Caco-2 (cell line): ENCODE results near the gene RNF182. TPM values are rescaled to one million over a fixed set of nuclear protein-coding genes. Genes with fewer than 3 reads are reported as not detected.

ENCODE experiments used
- BruUV-seq: library from RNA; stranded (reverse); fragments of 400-500 nt; replicated peaks from 2 replicates; lab custom pipeline; 2021; lab: Mats Ljungman, UMichigan
- CTCF ChIA-PET: fragments of 300-600 bp; sonication (Branson Sonifier 250); formaldehyde crosslinking; loops from one replicate; lab custom pipeline; 2022; ENCODE audit warnings: antibody characterized with exemption; lab: Charles Lee
- POLR2A ChIA-PET: fragments of 300-600 bp; sonication (Branson Sonifier 250); formaldehyde crosslinking; loops from one replicate; lab custom pipeline; 2022; ENCODE audit warnings: antibody characterized with exemption; lab: Charles Lee
- DNase-seq, 2 experiments: peaks; one replicate each; pipeline versions ENCODE4 v3.0.0 to v3.0.0-alpha.2; 2020 to 2022
- H3K27me3 ChIP-seq: replicated peaks from 2 replicates; pipeline ENCODE4 v1.6.0; 2011; ENCODE audit warnings: low read length; ENCODE audit not compliant: control insufficient read depth, insufficient read depth
- H3K36me3 ChIP-seq: 2 replicates; pipeline ENCODE4 v1.5.1; 2011; ENCODE audit warnings: low read length; ENCODE audit not compliant: control insufficient read depth, insufficient read depth
- H3K4me1 ChIP-seq: fragments of 250-450 bp; sonication (Bioruptor Pico); 2 replicates; pipeline ENCODE4 v1.5.1; 2020; ENCODE audit warnings: mild to moderate bottlenecking
- H3K4me3 ChIP-seq: 2 replicates; pipeline ENCODE4 v1.5.1; 2011; ENCODE audit warnings: low read depth, mild to moderate bottlenecking, control low read depth, low read length
- H3K9me3 ChIP-seq: fragments of 250-450 bp; sonication (Bioruptor Pico); 2 replicates; pipeline ENCODE4 v1.5.1; 2020; ENCODE audit warnings: mild to moderate bottlenecking, moderate library complexity
- H3K27ac Mint-ChIP-seq: one replicate; pipeline ENCODE4 v1.8.0; 2022; ENCODE audit warnings: mixed read lengths; ENCODE audit not compliant: unreplicated experiment
- H3K27me3 Mint-ChIP-seq: one replicate; pipeline ENCODE4 v1.8.0; 2022; ENCODE audit warnings: mixed read lengths; ENCODE audit not compliant: insufficient read depth, unreplicated experiment
- H3K36me3 Mint-ChIP-seq: one replicate; pipeline ENCODE4 v1.8.0; 2022; ENCODE audit warnings: mild to moderate bottlenecking, mixed read lengths; ENCODE audit not compliant: insufficient read depth, unreplicated experiment
- H3K4me1 Mint-ChIP-seq: one replicate; pipeline ENCODE4 v1.8.0; 2022; ENCODE audit warnings: low read depth, mixed read lengths; ENCODE audit not compliant: unreplicated experiment
- H3K4me3 Mint-ChIP-seq: one replicate; pipeline ENCODE4 v1.8.0; 2022; ENCODE audit warnings: mild to moderate bottlenecking, moderate library complexity, mixed read lengths; ENCODE audit not compliant: unreplicated experiment
- H3K9me3 Mint-ChIP-seq: one replicate; pipeline ENCODE4 v1.8.0; 2022; ENCODE audit warnings: mixed read lengths; ENCODE audit not compliant: unreplicated experiment
- CTCF ChIP-seq, 2 experiments: fragments of 200-600 bp in 1 of 2; IDR thresholded peaks; 1 replicate in 1 of 2; 2 replicates in 1 of 2; pipeline versions ENCODE4 v1.5.1 to v1.8.0; 2011 to 2022; ENCODE audit warnings: antibody characterized with exemption in 1 of 2, control low read depth in 1 of 2, inconsistent platforms in 1 of 2, low read depth in 1 of 2, low read length in 1 of 2, mild to moderate bottlenecking in 1 of 2, moderate library complexity in 1 of 2; ENCODE audit not compliant: insufficient read depth in 1 of 2, severe bottlenecking in 1 of 2, unreplicated experiment in 1 of 2
- intact Hi-C: fragments of 100-400 bp; cut with micrococcal nuclease; formaldehyde crosslinking; loops from one replicate; pipeline ENCODE4 v1.10.0; 2022; ENCODE audit not compliant: unreplicated experiment
- total RNA-seq: library from RNA; stranded (reverse); gene quantifications from 2 replicates; pipeline ENCODE4 v1.2.3, GENCODE V29; 2022

RNF182 gene
- total RNA-seq, 1 experiment from 2014 or later = 0.39 TPM

- intact Hi-C loops = no loop called here
- ChIA-PET POLR2A (no interaction called here), CTCF (no interaction called here)
- Histone ChIP-seq H3K36me3 (no peaks in the 10 kb centered on the region), H3K27me3 (no peaks in the 10 kb centered on the region), H3K4me1 (no peaks in the 10 kb centered on the region), H3K4me3 (no peak overlapping the region), H3K9me3 (no peaks in the 10 kb centered on the region)
- no peaks in the 10 kb centered on the region for H3K4me1 Mint-ChIP-seq
- H3K27me3 Mint-ChIP-seq = peaks cover 4% of the 10 kb centered on the region
- no TSS peak for BruUV-seq
- no peak for TF ChIP-seq CTCF (IDR thresholded peaks at IDR 0.05; ENCODE audit: insufficient read depth in 1 of 2, low read depth in 1 of 2, low read length in 1 of 2, severe bottlenecking in 1 of 2, unreplicated experiment in 1 of 2)
- no peak overlapping the region for H3K4me3 Mint-ChIP-seq
- H3K36me3 Mint-ChIP-seq = no peaks in the 10 kb centered on the region
- no peak for DNase-seq
- no peaks in the 10 kb centered on the region for H3K9me3 Mint-ChIP-seq
- no peak overlapping the region for H3K27ac Mint-ChIP-seq
These were observed 21.8 kb upstream of the RNF182 start for GRCh38 chr6:13902922-13903321.

DNA sequence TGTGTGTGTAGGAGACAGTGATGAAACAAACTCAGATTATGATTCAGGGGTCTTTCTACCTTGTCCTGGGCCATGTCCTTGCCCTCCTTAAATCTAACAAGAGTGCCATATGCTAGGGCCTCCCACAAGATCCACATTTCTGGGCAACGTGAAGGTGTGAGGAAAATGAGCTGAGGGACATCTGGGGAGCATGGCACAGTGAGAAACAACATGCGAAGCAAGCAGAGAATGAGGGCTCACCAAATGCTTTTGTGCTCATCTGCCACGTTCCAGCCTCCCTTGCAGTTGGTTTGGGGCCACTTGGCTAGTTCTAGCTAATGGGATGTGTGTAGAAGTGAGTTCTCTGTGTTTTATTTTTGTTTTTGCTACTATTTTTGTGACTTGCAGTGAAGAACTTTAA lies 21.4 kb upstream of the RNF182 start:
- peaks cover 4% of the 10 kb centered on the region for H3K27me3 Mint-ChIP-seq
- Histone ChIP-seq H3K36me3 (no peaks in the 10 kb centered on the region), H3K4me1 (no peaks in the 10 kb centered on the region), H3K27me3 (no peaks in the 10 kb centered on the region), H3K4me3 (no peak overlapping the region), H3K9me3 (no peaks in the 10 kb centered on the region)
- H3K27ac Mint-ChIP-seq = no peak overlapping the region
- no peak for DNase-seq
- CTCF ChIA-PET = no interaction called here
- intact Hi-C loops = no loop called here
- no peaks in the 10 kb centered on the region for H3K4me1 Mint-ChIP-seq
- POLR2A ChIA-PET = no interaction called here
- H3K36me3 Mint-ChIP-seq = no peaks in the 10 kb centered on the region
- BruUV-seq = no TSS peak
- H3K4me3 Mint-ChIP-seq = no peak overlapping the region
- no peaks in the 10 kb centered on the region for H3K9me3 Mint-ChIP-seq
- no peak for TF ChIP-seq CTCF (IDR thresholded peaks at IDR 0.05; ENCODE audit: insufficient read depth in 1 of 2, low read depth in 1 of 2, low read length in 1 of 2, severe bottlenecking in 1 of 2, unreplicated experiment in 1 of 2)

- ChIA-PET CTCF (no interaction called here), POLR2A (no interaction called here)
- H3K4me3 ChIP-seq = no peak overlapping the region
- no peaks in the 10 kb centered on the region for H3K9me3 Mint-ChIP-seq
- H3K4me1 Mint-ChIP-seq = no peaks in the 10 kb centered on the region
- no peak for TF ChIP-seq CTCF (IDR thresholded peaks at IDR 0.05; ENCODE audit: insufficient read depth in 1 of 2, low read depth in 1 of 2, low read length in 1 of 2, severe bottlenecking in 1 of 2, unreplicated experiment in 1 of 2)
- H3K27me3 Mint-ChIP-seq = peaks cover 4% of the 10 kb centered on the region
- no peak for DNase-seq
- BruUV-seq = no TSS peak
- no peaks in the 10 kb centered on the region for H3K4me1 ChIP-seq
- no peaks in the 10 kb centered on the region for H3K27me3 ChIP-seq
- no peaks in the 10 kb centered on the region for H3K36me3 ChIP-seq
- H3K27ac Mint-ChIP-seq = no peak overlapping the region
- H3K36me3 Mint-ChIP-seq = no peaks in the 10 kb centered on the region
- H3K4me3 Mint-ChIP-seq = no peak overlapping the region
- intact Hi-C loops = no loop called here
- no peaks in the 10 kb centered on the region for H3K9me3 ChIP-seq
These were observed 17.8 kb upstream of the RNF182 start for GRCh38 chr6:13907001-13907350.
